ENCODE results near the gene TSPAN9. TPM values are rescaled to one million over a fixed set of nuclear protein-coding genes. Genes with fewer than 3 reads are reported as not detected.

Gene TSPAN9
- total and polyA plus RNA-seq, 11 donors, result 70.0 to 387 (median 151) TPM

- Histone ChIP-seq H3K27ac (no peak overlapping the region), H3K4me1 (peaks cover 0 to 15% (median 13%) of the 10 kb centered on the region in 12 donors), H3K9me3 (no peaks in the 10 kb centered on the region), H3K27me3 (no peaks in the 10 kb centered on the region), H3K4me3 (no peak overlapping the region), H3K36me3 (no peaks in the 10 kb centered on the region)
- TF ChIP-seq CTCF (IDR thresholded peaks at IDR 0.05) (no peak), POLR2A (IDR thresholded peaks at IDR 0.05) (no peak)
- DNase-seq (no peak), ATAC-seq (no peak)
- 84 to 91% (median 88%) methylated on average over 16 of the region's 16 CpGs for WGBS, 4 donors
- intact Hi-C loops (cut with DNase I), result loop anchor here in 6 of 10 donors (2.0 to 10.0 kb wide), 10 partner anchors 40 to 502 kb away; no protein-coding TSS in a partner anchor
These were observed 225.3 kb downstream of the TSPAN9 start for GRCh38 chr12:3302401-3303041.

- H3K4me1 ChIP-seq, result peaks cover 0 to 15% (median 13%) of the 10 kb centered on the region in 12 donors
- ATAC-seq (no peak), DNase-seq (no peak)
- TF ChIP-seq CTCF (IDR thresholded peaks at IDR 0.05) (peak in 1 of 12 donors; percentile 9), POLR2A (IDR thresholded peaks at IDR 0.05) (no peak)
- H3K27me3 ChIP-seq, result peaks cover 0 to under 1% (median 0%) of the 10 kb centered on the region in 9 donors
- intact Hi-C loops (cut with DNase I), result loop anchor here in 6 of 10 donors (2.0 to 10.0 kb wide), 10 partner anchors 39 to 501 kb away; no protein-coding TSS in a partner anchor
- no peaks in the 10 kb centered on the region for H3K36me3 ChIP-seq
- WGBS, 4 donors, result 71 to 84% (median 79%) methylated on average over 17 to 18 of the region's 18 CpGs
- no peak overlapping the region for H3K4me3 ChIP-seq
- no peak overlapping the region for H3K27ac ChIP-seq
- H3K9me3 ChIP-seq, result no peaks in the 10 kb centered on the region
These were observed 226.4 kb downstream of the TSPAN9 start for GRCh38 chr12:3303410-3304136.

- H3K4me3 ChIP-seq, result no peak overlapping the region
- ATAC-seq (no peak), DNase-seq (no peak)
- no peaks in the 10 kb centered on the region for H3K36me3 ChIP-seq
- no peaks in the 10 kb centered on the region for H3K9me3 ChIP-seq
- H3K4me1 ChIP-seq, result peaks cover 0 to 15% (median 13%) of the 10 kb centered on the region in 12 donors
- H3K27me3 ChIP-seq, result peaks cover 0 to 3% (median 0%) of the 10 kb centered on the region in 9 donors
- intact Hi-C loops (cut with DNase I), result loop anchor here in 7 of 10 donors (5.0 to 10.0 kb wide), 9 partner anchors 38 to 498 kb away; no protein-coding TSS in a partner anchor
- TF ChIP-seq POLR2A (IDR thresholded peaks at IDR 0.05), result no peak
- H3K27ac ChIP-seq, result no peak overlapping the region
- 83 to 87% (median 84%) methylated on average over 25 to 30 of the region's 30 CpGs for WGBS, 4 donors
These were observed 227.4 kb downstream of the TSPAN9 start for GRCh38 chr12:3304436-3305165.

GRCh38 chr12:3305464-3305863 lies 228.3 kb downstream of the TSPAN9 start:
- Histone ChIP-seq H3K27me3 (peaks cover 0 to 3% (median 0%) of the 10 kb centered on the region in 9 donors), H3K36me3 (no peaks in the 10 kb centered on the region), H3K4me3 (no peak overlapping the region), H3K4me1 (peaks cover 0 to 6% (median 5%) of the 10 kb centered on the region in 12 donors), H3K27ac (no peak overlapping the region), H3K9me3 (no peaks in the 10 kb centered on the region)
- WGBS, 4 donors, result 95 to 97% (median 95%) methylated on average over 12 of the region's 12 CpGs
- intact Hi-C loops (cut with DNase I), result loop anchor here in 7 of 10 donors (5.0 to 10.0 kb wide), 5 partner anchors 149 to 472 kb away; no protein-coding TSS in a partner anchor
- no peak for ATAC-seq
- TF ChIP-seq POLR2A (IDR thresholded peaks at IDR 0.05) (no peak), CTCF (IDR thresholded peaks at IDR 0.05) (no peak)
- DNase-seq, result no peak

Data from heart left ventricle (tissue), 16 donors.